Measurements from ENCODE around the gene ZCCHC14.
"Not testable (repeated sequence)": the region's sequence is repeated elsewhere in the genome, so short reads cannot be mapped to it uniquely, and the experiment has no call there.

The ZCCHC14 gene

DNA sequence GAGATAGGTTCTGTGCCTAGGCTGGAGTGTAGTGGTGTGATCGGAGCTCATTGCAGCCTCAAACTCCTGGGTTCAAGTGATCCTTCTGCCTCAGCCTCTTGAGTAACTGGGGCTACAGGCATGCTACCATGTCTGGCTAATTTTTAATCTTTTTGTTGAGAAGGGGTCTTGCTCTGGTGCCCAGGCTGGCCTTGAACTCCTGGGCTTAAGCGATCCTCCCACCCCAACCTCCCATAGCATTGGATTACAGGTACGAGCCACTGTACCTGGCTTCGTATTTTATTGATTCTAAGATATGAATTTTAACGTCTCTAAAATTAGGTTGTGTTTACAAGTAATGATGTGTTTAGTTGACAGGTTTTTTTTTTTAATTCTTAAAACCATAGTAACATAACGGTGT is 30.8 kb upstream of the ZCCHC14 start:
- DNase-seq, result not testable (repeated sequence)

GRCh38 chr16:87521764-87522163 is 28.9 kb upstream of the ZCCHC14 start:
- not testable (repeated sequence) for DNase-seq

- not testable (repeated sequence) for DNase-seq
These were observed 26.3 kb upstream of the ZCCHC14 start for GRCh38 chr16:87519170-87519569.

GRCh38 chr16:87518430-87519051 is 25.7 kb upstream of the ZCCHC14 start:
- DNase-seq, result not testable (repeated sequence)

GRCh38 chr16:87517610-87518429 is 25.0 kb upstream of the ZCCHC14 start:
- not testable (repeated sequence) for DNase-seq

DNA sequence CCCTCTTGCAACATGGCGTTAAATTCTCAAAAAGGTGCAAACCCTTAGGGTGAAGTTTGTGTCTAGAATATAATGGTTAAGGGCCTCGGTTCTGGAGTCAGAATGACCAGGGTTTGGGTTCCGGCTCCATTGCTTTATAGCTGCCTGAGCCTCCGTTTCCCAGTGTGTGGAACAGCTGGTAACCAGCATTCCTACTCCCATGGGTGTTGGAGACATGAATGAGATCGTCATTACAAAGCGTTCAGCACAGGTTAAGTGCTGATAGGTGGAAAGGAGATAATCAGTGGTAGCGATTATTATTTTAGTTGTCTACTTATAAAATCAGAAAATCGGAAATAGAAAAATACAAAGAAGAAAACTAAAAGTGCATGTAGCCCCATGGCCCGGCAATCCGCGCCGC is 23.5 kb upstream of the ZCCHC14 start:
- no peak for DNase-seq

DNA sequence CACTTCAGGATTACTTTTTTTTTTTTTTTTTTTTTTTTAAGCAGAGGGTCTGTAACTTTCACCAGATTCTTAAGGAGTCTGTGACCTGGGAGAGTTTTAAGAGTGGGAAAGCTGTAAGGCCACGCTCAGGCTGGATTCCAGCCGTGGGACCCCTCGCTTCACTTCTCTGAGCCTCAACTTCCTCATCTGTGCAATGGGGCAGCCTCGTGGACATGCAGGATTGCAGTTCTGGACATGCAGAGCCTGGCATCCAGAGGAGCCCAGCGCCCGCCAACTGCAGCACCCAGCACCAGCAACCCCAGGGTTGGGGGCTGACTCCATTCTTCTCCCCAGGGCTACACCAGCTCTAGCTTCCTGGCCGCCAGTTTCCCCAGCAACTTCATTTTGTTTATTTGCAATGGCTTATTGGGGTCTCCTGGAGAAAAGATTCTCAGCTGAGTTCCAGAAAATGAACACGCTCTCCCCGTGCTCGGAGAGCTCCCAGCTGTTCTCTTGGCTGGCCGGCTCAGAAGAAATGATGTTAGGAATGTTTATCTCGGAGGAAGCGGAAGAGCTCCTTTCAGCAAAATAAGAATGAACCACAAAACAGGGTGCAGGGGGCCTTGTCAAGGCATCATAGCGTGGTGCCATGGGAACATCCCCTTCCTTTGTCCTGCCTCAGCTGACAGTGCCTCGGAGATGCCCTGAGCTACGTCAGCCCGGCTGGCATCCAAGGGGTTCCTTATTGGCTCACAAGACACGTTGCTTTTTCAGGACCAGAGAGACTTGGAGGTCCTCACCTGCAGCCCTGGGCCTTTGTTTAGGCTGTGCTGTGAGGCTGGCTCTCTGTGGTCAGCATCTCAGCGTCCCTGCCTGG is 22.9 kb upstream of the ZCCHC14 start:
- DNase-seq, result no peak

GRCh38 chr16:87509778-87510177 is 17.0 kb upstream of the ZCCHC14 start:
- DNase-seq, result not testable (repeated sequence)

DNA sequence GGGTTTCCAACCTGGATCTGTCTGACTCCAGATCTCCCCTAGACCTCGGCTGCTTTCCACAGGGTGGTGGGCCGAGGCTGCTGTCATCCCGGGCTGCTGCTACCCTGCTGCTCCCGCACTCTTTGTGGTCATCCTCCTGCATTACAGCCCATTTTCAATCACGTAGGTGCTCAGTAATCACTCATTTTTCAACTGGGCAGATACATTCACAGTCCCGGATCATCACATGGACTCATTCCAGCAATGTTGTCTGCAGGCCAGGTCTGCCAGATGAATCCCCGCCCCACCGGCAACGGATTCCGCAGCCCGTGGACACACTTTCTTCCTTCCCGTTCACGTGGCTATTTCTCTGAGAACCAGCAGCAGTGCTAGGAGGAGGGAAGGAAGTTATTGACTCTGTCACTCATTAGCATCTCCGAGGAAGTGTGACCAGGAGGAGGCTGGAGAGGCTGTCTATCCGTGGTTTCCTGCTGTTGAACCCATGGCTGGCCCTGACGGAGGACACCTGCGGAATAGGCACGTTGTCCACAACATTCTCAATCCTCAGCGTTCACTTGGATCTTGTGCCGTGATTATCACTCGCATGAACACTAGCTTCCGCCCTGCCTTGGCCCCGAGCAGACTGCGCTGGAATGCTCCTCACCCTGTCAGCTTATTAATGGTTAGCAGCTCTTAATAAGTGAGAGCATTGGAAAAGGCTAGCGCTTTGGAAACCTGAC is 14.7 kb upstream of the ZCCHC14 start:
- DNase-seq, result no peak

DNA sequence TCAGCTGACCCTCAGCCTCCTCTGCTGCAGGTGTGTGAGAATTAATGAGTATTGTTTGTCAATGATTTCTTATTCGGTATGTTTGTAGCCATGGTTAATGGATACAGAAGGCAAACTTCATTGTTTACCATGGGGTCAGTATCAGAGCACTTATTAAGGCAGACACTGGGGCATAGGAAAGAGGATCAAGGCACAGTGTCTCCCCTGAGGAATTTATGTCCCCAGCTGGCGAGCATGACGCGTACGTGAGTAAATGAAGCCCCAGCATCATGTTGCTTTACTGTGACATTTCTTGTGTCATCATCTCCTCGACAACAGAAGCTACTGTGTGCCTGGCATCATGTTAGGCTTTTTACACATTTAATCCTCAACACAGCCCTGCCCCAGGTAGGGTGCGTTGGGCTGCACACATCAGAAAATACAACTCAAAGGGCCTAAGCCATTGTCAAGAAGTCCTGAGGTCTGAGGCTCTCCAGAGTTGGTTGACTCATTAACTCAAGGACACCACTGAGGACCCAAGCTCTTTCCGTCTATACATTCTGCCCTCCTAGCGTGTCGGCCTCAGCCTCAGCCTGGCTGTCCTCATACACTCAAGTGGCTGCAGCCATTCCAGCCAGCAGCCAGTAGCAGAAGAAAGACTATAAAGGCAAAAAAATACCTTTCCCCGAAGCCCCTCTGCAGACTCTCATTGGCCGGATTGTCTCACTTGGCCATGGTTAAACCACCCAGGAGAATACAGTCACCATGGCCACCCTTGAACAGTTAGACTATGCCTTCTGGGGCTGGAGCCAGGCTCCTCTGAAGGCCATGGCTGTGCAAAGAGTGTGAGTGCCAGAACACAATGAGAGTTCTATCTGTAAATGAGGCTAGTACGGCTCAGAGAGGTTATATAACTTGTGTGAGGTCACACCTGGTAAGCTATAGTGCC is 13.9 kb upstream of the ZCCHC14 start:
- DNase-seq, result no peak

- no peak for DNase-seq
These were observed 13.0 kb upstream of the ZCCHC14 start for GRCh38 chr16:87505834-87506233.

- not testable (repeated sequence) for DNase-seq
These were observed 10.6 kb upstream of the ZCCHC14 start for GRCh38 chr16:87503232-87503937.

DNA sequence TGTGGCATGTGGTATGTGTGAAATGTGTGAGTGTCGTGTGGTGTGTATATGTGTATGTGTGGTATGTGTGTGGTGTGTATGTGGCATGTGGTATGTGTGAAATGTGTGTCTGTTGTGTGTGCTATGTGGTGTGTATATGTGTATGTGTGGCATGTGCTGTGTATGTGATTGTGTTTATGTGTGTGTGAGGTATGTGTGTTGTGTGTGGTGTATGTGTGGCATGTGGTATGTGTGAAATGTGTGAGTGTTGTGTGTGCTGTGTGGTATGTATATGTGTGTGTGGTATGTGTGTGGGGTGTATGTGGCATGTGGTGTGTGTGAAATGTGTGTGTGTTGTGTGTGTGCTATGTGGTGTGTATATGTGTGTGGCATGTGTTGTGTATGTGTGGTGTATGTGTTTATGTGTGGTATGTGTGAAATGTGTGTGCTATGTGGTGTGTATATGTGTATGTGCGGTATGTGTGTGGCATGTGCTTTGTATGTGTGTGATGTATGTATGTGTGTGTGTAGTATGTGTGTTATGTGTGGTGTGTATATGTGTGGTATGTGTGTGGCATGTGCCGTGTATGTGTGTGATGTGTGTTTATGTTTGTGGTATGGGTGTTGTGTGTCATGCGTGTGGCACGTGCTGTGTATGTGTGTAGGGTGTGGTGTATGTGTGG is 9.6 kb upstream of the ZCCHC14 start:
- DNase-seq, result no peak

DNA sequence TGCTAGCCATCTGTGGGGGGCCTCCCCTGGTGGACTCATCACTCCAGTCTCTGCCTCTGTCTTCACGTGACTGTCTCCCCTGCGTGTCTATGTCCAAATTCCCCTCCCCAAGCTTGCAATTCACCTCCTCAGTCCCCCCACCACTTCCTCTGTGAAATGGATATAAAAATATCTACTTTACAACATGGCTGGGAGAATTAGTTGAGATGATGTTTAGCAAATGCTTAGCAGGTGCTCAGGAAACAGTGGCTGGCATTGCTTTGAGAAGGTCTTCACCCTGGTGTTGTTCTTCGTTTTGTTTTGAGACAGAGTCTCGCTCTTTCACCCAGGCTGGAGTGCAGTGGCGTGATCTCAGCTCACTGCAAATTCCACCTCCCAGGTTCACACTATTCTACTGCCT is 8.3 kb upstream of the ZCCHC14 start:
- DNase-seq, result no peak

DNA sequence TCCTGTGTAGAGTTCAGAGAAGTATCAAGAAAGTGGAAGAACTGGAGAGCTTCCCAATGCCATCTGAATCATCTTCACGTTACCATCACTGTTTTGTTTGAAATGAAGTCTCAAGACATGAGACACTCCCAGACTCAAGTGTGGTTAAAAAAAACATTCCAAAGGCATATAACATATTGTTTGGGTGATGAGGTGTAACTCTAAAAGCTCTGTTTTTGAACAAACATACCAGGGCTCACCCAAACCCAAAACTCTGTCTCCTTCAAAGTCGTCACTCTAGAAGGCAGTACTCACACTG is 6.3 kb upstream of the ZCCHC14 start:
- peak; percentile 30 for DNase-seq

- DNase-seq, result no peak
These were observed 5.7 kb upstream of the ZCCHC14 start for GRCh38 chr16:87498324-87499188.

- not testable (repeated sequence) for DNase-seq
These were observed 5.0 kb upstream of the ZCCHC14 start for GRCh38 chr16:87497767-87498290.

DNA sequence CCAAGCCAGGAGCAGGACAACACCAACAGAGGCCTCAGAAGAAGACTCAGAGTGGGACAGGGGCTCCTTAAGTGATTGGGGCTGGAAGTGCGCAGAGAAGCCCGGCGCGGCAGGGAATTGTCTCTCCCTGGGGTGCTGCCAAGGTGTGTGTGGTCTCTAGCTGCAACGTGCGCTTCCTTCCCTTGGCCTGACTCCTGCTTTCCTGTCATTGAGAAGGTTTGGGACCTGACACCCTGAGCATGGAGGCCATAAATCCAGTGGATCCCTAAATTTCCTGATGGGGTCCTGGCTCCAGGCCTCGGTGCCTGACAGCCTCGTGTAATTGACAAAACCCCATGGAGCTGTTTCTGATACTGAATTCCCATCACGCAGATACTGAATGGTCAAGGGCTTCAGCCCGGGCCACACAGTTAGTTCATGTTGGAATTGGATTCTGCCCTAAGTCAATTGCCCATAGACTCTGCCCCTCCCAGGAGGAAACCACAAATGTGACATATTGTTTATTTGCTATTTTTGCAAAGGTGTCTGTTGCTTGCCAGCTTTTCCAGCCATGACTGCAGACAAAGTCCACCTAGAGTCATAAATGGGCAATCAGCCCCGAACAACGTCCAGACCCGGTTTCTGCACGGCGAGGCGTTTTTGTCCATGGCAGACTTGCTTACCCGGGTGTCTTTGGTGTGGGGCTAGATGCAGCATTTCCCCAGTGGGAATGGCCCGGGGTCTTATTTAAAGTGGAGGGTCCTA is 4.4 kb upstream of the ZCCHC14 start:
- not testable (repeated sequence) for DNase-seq

- no peak for DNase-seq
These were observed 3.6 kb upstream of the ZCCHC14 start for GRCh38 chr16:87496447-87496801.

Measured in NCI-H226 (cell line).